CMK (cell line): ENCODE measurements around the gene TSFM.
A peak's percentile ranks its signal among the peaks of the same experiment; 100 is the strongest.

ENCODE experiments used
- DNase-seq: peaks from one replicate; pipeline ENCODE4 v3.0.0-alpha.2; 2010; ENCODE audit warnings: low read depth

TSFM gene

GRCh38 chr12:57746025-57746424, 36.6 kb upstream of the TSFM start:
- no peak for DNase-seq

- no peak for DNase-seq
Measured at GRCh38 chr12:57749061-57749460, 33.5 kb upstream of the TSFM start.

- DNase-seq: no peak
Measured at GRCh38 chr12:57750561-57751431, 31.8 kb upstream of the TSFM start.

- DNase-seq: no peak
Measured at GRCh38 chr12:57751432-57751787, 31.2 kb upstream of the TSFM start.

GRCh38 chr12:57751788-57752667, 30.6 kb upstream of the TSFM start, which contains the start of gene CDK4:
Gene CDK4 (minus strand): TSS chr12:57752310. CDS start chr12:57751717, 593 bp downstream.
- DNase-seq: peak; percentile 99

GRCh38 chr12:57752668-57753000, 30.0 kb upstream of the TSFM start:
- DNase-seq: no peak

GRCh38 chr12:57753756-57754337, 28.7 kb upstream of the TSFM start:
- DNase-seq: no peak

- DNase-seq: peak; percentile 49
Measured at GRCh38 chr12:57754411-57755193, 28.0 kb upstream of the TSFM start, which contains the start of gene MARCHF9. Gene MARCHF9 (plus strand): TSS chr12:57755103. CDS start chr12:57755529, 426 bp downstream.

- no peak for DNase-seq
Measured at GRCh38 chr12:57755194-57755453, 27.5 kb upstream of the TSFM start.

- DNase-seq: no peak
Measured at GRCh38 chr12:57755454-57756372, 26.9 kb upstream of the TSFM start.

- DNase-seq: no peak
Measured at GRCh38 chr12:57756406-57757341, 25.9 kb upstream of the TSFM start.

- DNase-seq: no peak
Measured at GRCh38 chr12:57757771-57758170, 24.8 kb upstream of the TSFM start.

GRCh38 chr12:57758552-57759359, 23.8 kb upstream of the TSFM start:
- no peak for DNase-seq

- no peak for DNase-seq
Measured at GRCh38 chr12:57759360-57759980, 23.1 kb upstream of the TSFM start.

- no peak for DNase-seq
Measured at GRCh38 chr12:57760347-57760982, 22.1 kb upstream of the TSFM start.

- no peak for DNase-seq
Measured at GRCh38 chr12:57761391-57761998, 21.1 kb upstream of the TSFM start.

GRCh38 chr12:57762463-57762862, 20.1 kb upstream of the TSFM start:
- DNase-seq: no peak
